HCT116 (cell line): ENCODE measurements around the gene TNXB. TPM values are rescaled to one million over a fixed set of nuclear protein-coding genes. Genes with fewer than 3 reads are reported as not detected.
"Not testable (repeated sequence)": the region's sequence is repeated elsewhere in the genome, so short reads cannot be mapped to it uniquely, and the experiment has no call there.

Experiments used
- ATAC-seq: fragments of 200-7000 bp; cut with Tn5 transposase; 2 replicates; pipeline ENCODE4 v1.9.1; 2020; ENCODE audit warnings: mild to moderate bottlenecking, moderate library complexity
- BruUV-seq: library from RNA; stranded (reverse); fragments of 400-500 nt; replicated peaks from 2 replicates; lab custom pipeline; 2021; lab: Mats Ljungman, UMichigan
- CTCF ChIA-PET: fragments of 300-600 bp; sonication (Branson Sonifier 250); formaldehyde crosslinking; loops from one replicate; lab custom pipeline; 2021; ENCODE audit warnings: antibody characterized with exemption; lab: Charles Lee
- POLR2A ChIA-PET: fragments of 300-600, 350-600 bp; sonication (Branson Sonifier 250); formaldehyde crosslinking; loops from one replicate; lab custom pipeline; 2021; ENCODE audit warnings: antibody characterized with exemption; lab: Charles Lee
- RAD21 ChIA-PET, 2 experiments: fragments of 300-600 bp; sonication (Branson Sonifier 250); formaldehyde crosslinking; loops; one replicate each; lab custom pipeline; 2023; ENCODE audit warnings: low total read pairs in 2 of 2; ENCODE audit not compliant: uncharacterized antibody in 2 of 2, unreplicated experiment in 2 of 2, low non-redundant PET in 1 of 2; lab: Charles Lee
- DNase-seq: peaks from one replicate; pipeline ENCODE4 v3.0.0-alpha.2; 2010; ENCODE audit warnings: low read depth, low spot score
- H2AFZ ChIP-seq: fragments of 200-600 bp; shearing (Covaris generic), sonication (generic); 2 replicates; pipeline ENCODE4 v1.6.1; 2017; ENCODE audit warnings: low read depth, mixed run types, mixed read lengths, antibody characterized with exemption, low read length; ENCODE audit not compliant: poor library complexity, severe bottlenecking
- H3K27ac ChIP-seq: 2 replicates; pipeline ENCODE4 v1.5.1; 2012; ENCODE audit warnings: low read depth, low read length
- H3K27me3 ChIP-seq: fragments of 200-600 bp; sonication (generic); 2 replicates; pipeline ENCODE4 v1.6.1; 2016; ENCODE audit warnings: mixed run types, low read length, mixed read lengths; ENCODE audit not compliant: insufficient read depth
- H3K36me3 ChIP-seq, 2 experiments: fragments of 200-500 bp in 1 of 2; fragments of 200-600 bp in 1 of 2; sonication (Bioruptor generic) in 1 of 2; sonication (generic) in 1 of 2; 2 replicates each; pipeline versions ENCODE4 v1.5.1 to v1.6.1; 2014 to 2016; ENCODE audit warnings: low read length in 2 of 2, inconsistent platforms in 1 of 2, mixed read lengths in 1 of 2, mixed run types in 1 of 2; ENCODE audit not compliant: insufficient read depth in 2 of 2, control insufficient read depth in 1 of 2
- H3K4me1 ChIP-seq, 2 experiments: fragments of 200-600 bp in 1 of 2; sonication (generic) in 1 of 2; 2 replicates each; pipeline versions ENCODE4 v1.5.1 to v1.6.1; 2012 to 2017; ENCODE audit warnings: low read length in 2 of 2, inconsistent platforms in 1 of 2, mild to moderate bottlenecking in 1 of 2, mixed read lengths in 1 of 2, mixed run types in 1 of 2, moderate library complexity in 1 of 2; ENCODE audit not compliant: insufficient read depth in 2 of 2, control insufficient read depth in 1 of 2
- H3K4me2 ChIP-seq: fragments of 200-600 bp; sonication (generic); 2 replicates; pipeline ENCODE4 v1.6.1; 2017; ENCODE audit warnings: mixed run types, low read length, mixed read lengths
- H3K4me3 ChIP-seq, 2 experiments: fragments of 200-600 bp in 1 of 2; sonication (generic) in 1 of 2; replicated peaks in 1 of 2; 2 replicates each; pipeline ENCODE4 v1.5.1; 2011 to 2016; ENCODE audit warnings: low read length in 2 of 2, control low read depth in 1 of 2, low read depth in 1 of 2, mild to moderate bottlenecking in 1 of 2, mixed read lengths in 1 of 2, mixed run types in 1 of 2
- H3K79me2 ChIP-seq: fragments of 200-600 bp; sonication (generic); 2 replicates; pipeline ENCODE4 v1.6.1; 2017; ENCODE audit warnings: mild to moderate bottlenecking, mixed run types, low read length, moderate library complexity, mixed read lengths; ENCODE audit not compliant: insufficient read depth
- H3K9ac ChIP-seq: fragments of 200-600 bp; sonication (generic); 2 replicates; pipeline ENCODE4 v1.6.1; 2016; ENCODE audit warnings: low read length, mixed read lengths
- H3K9me2 ChIP-seq: fragments of 200-600 bp; sonication (generic), shearing (Covaris generic); 2 replicates; pipeline ENCODE4 v1.6.1; 2017; ENCODE audit warnings: mixed run types, mild to moderate bottlenecking, moderate library complexity; ENCODE audit not compliant: insufficient read depth
- H3K9me3 ChIP-seq, 2 experiments: fragments of 200-500 bp in 1 of 2; fragments of 200-600 bp in 1 of 2; sonication (Bioruptor generic) in 1 of 2; sonication (generic) in 1 of 2; 2 replicates each; pipeline ENCODE4 v1.6.1; 2014 to 2017; ENCODE audit warnings: low read length in 2 of 2, mixed read lengths in 2 of 2, inconsistent platforms in 1 of 2, low read depth in 1 of 2, mild to moderate bottlenecking in 1 of 2, mixed run types in 1 of 2, moderate library complexity in 1 of 2; ENCODE audit not compliant: control insufficient read depth in 1 of 2, insufficient read depth in 1 of 2
- H4K20me1 ChIP-seq: fragments of 200-600 bp; sonication (generic), shearing (Covaris generic); 2 replicates; pipeline ENCODE4 v1.6.1; 2017; ENCODE audit warnings: mixed run types, mild to moderate bottlenecking, moderate library complexity; ENCODE audit not compliant: insufficient read depth
- intact Hi-C: fragments of 100-400 bp; cut with micrococcal nuclease; formaldehyde crosslinking; loops from 2 replicates; pipeline ENCODE4 v1.10.0; 2022
- total RNA-seq: library from RNA; stranded (reverse); gene quantifications from one replicate; pipeline ENCODE4 v1.2.1, GENCODE V29; 2021; ENCODE audit not compliant: unreplicated experiment

TNXB gene
- total RNA-seq, 1 experiment from 2014 or later: 8.5 TPM

DNA sequence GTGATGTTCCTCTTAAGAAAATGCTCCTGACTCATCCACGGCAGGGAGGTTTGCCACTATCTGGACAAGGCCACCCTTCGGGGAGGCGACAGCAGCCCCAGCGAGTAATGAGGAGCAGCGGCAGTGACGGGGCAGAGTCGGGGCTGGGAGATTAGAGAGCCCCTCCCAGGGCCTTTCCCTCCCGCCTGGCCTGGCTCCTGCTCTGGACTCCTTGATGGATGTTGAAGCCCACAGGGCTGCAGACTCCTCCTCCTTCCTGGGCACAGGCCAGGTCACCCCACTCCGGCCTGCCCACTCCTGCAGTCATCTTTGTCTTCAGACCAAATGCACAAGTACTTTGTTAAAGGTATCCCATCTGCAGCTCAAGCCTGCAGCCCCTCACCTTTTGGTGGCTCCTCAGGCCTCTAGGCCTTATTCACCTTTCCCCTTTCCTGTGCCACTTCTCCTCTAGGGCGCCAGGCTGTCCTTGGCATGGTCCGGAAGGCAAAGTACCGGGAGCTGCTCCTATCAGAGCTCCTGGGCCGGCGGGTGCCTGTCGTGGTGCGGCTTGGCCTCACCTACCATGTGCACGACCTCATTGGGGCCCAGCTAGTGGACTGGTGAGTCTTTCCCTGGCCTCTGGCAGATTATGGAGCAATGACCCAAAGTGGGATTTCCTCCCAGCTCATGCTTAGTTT is 96.1 kb downstream of the TNXB start:
- CTCF ChIA-PET, H3K9me2 ChIP-seq, H2AFZ ChIP-seq, H3K4me2 ChIP-seq, H3K27ac ChIP-seq, H3K9ac ChIP-seq, ATAC-seq, POLR2A ChIA-PET, DNase-seq, H3K79me2 ChIP-seq, H4K20me1 ChIP-seq, H3K4me1 ChIP-seq, H3K9me3 ChIP-seq, H3K36me3 ChIP-seq, BruUV-seq, H3K27me3 ChIP-seq, H3K4me3 ChIP-seq, intact Hi-C loops, RAD21 ChIA-PET: not testable (repeated sequence)

DNA sequence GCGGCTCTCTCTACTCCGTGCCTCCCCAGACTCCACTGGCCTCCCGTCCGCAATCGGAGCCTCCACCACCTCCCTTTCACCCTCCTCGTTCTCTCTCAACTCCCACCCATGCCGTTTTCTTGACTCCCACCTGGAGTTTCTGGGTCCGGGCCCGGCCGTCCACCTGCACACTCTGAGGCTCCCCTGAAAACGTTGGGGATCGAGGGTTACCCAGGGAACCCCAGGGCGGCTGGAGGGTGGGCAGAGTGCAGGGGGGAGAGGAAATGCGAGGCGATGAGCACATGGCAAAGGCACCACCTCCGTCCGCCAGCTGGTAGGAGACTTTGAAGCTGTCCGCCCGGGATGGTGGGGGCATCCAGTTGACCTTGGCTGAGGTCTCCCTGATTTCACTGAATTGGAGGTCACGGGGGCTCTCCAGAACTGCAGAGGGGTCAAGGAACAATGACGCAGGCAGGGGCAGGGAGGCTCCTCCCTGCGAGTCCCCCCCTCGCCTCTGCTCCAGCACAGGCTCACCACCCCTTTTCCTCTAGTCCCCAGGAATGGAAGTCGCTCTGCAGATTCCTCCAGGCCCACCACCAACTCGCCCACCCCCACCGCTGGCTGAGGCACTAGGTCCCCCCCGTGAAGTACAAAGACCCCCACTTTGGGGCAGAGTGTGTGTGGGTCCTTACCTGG is 98.1 kb downstream of the TNXB start:
- H3K9me3 ChIP-seq, POLR2A ChIA-PET, H2AFZ ChIP-seq, H3K9me2 ChIP-seq, ATAC-seq, H3K4me2 ChIP-seq, H3K4me3 ChIP-seq, H3K36me3 ChIP-seq, intact Hi-C loops, H4K20me1 ChIP-seq, RAD21 ChIA-PET, DNase-seq, CTCF ChIA-PET, H3K27me3 ChIP-seq, H3K9ac ChIP-seq, BruUV-seq, H3K4me1 ChIP-seq, H3K79me2 ChIP-seq, H3K27ac ChIP-seq: not testable (repeated sequence)

DNA sequence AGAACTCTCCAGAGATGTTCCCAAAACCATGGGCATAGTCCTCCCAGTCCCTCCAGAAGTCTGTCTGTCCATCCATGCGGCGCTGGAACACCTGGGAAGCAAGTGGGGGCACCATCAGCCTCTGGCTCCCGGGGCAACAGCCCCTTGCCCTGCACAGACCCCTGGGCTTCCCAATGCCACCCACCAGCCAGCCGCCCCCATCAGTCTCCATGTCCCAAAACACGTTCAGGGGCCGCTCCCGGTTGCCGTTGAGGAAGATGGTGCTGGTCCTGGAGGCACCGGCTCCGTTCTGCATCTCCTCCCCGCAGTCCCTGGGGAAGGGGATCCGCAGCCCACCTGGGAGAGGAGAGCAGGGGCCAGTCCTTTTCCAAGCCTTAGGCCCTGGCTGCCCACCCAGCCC is 99.6 kb downstream of the TNXB start:
- ATAC-seq, H3K79me2 ChIP-seq, H3K4me1 ChIP-seq, H4K20me1 ChIP-seq, RAD21 ChIA-PET, CTCF ChIA-PET, H3K9ac ChIP-seq, H3K9me3 ChIP-seq, H3K4me3 ChIP-seq, H3K4me2 ChIP-seq, H3K27me3 ChIP-seq, BruUV-seq, intact Hi-C loops, H3K27ac ChIP-seq, H2AFZ ChIP-seq, DNase-seq, POLR2A ChIA-PET, H3K36me3 ChIP-seq, H3K9me2 ChIP-seq: not testable (repeated sequence)

DNA sequence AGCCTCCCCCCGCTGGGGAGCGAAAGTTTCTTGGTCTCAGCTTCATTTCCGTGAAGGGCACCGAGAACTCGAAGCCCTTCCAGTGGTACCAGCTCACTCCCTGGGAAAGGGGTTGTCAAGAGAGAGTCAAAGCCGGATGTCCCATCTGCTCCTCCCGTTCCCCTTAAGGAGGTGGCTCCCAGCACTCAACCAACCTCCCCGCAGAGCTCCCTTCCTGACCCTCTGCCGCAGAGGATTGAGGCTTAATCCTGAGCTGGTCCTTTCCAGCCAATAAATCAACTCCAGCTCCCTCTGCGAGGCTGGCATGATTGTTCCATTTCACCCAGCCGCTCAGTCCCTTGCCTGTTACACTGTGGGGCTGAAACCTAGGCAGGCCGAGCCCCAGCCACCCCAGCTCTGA is 100.5 kb downstream of the TNXB start:
- H3K4me3 ChIP-seq, POLR2A ChIA-PET, H3K27ac ChIP-seq, H3K27me3 ChIP-seq, H4K20me1 ChIP-seq, H3K36me3 ChIP-seq, H3K4me1 ChIP-seq, RAD21 ChIA-PET, H3K9ac ChIP-seq, ATAC-seq, H3K4me2 ChIP-seq, H3K9me3 ChIP-seq, H3K9me2 ChIP-seq, BruUV-seq, H2AFZ ChIP-seq, DNase-seq, intact Hi-C loops, H3K79me2 ChIP-seq, CTCF ChIA-PET: not testable (repeated sequence)
